DND-41 (cell line): ENCODE data around the gene CEMIP.

Source experiments
- ATAC-seq: fragments of 200-7000 bp; cut with Tn5 transposase; 3 replicates; pipeline ENCODE4 v1.9.1; 2021; ENCODE audit warnings: low read depth; ENCODE audit not compliant: insufficient read depth
- DNase-seq: peaks from one replicate; pipeline ENCODE4 v3.0.0-alpha.2; 2020
- H2AFZ ChIP-seq: 2 replicates; pipeline ENCODE4 v1.6.0; 2012; ENCODE audit warnings: low read depth, low read length
- H3K27ac ChIP-seq: 2 replicates; pipeline ENCODE4 v1.5.1; 2012; ENCODE audit warnings: low read length, inconsistent platforms
- H3K27me3 ChIP-seq: fragments of 200-600 bp; sonication (generic); 2 replicates; pipeline ENCODE4 v1.6.0; 2012; ENCODE audit warnings: low read length, mild to moderate bottlenecking, inconsistent platforms; ENCODE audit not compliant: insufficient read depth, poor library complexity
- H3K36me3 ChIP-seq: 2 replicates; pipeline ENCODE4 v1.5.1; 2012; ENCODE audit warnings: low read length, inconsistent platforms; ENCODE audit not compliant: insufficient read depth
- H3K4me1 ChIP-seq: 2 replicates; pipeline ENCODE4 v1.5.1; 2012; ENCODE audit warnings: mild to moderate bottlenecking, low read length; ENCODE audit not compliant: insufficient read depth
- H3K4me2 ChIP-seq: 2 replicates; pipeline ENCODE4 v1.6.0; 2012; ENCODE audit warnings: mild to moderate bottlenecking, moderate library complexity, low read length, inconsistent platforms; ENCODE audit not compliant: insufficient read depth
- H3K4me3 ChIP-seq, 2 experiments: fragments of 200-600 bp in 1 of 2; shearing (Covaris generic) in 1 of 2; 2 replicates each; pipeline ENCODE4 v1.5.1; 2012 to 2016; ENCODE audit warnings: inconsistent platforms in 2 of 2, low read length in 2 of 2, mild to moderate bottlenecking in 2 of 2, low read depth in 1 of 2, moderate library complexity in 1 of 2
- H3K79me2 ChIP-seq: 2 replicates; pipeline ENCODE4 v1.6.0; 2012; ENCODE audit warnings: low read length, inconsistent platforms; ENCODE audit not compliant: insufficient read depth
- H3K9ac ChIP-seq: 2 replicates; pipeline ENCODE4 v1.6.0; 2012; ENCODE audit warnings: low read depth, mild to moderate bottlenecking, inconsistent platforms, low read length, moderate library complexity
- H3K9me3 ChIP-seq: 2 replicates; pipeline ENCODE4 v1.5.1; 2012; ENCODE audit warnings: low read length, moderate library complexity, mild to moderate bottlenecking, inconsistent platforms; ENCODE audit not compliant: insufficient read depth, severe bottlenecking
- H4K20me1 ChIP-seq: 2 replicates; pipeline ENCODE4 v1.6.0; 2012; ENCODE audit warnings: low read length; ENCODE audit not compliant: insufficient read depth
- EZH2 ChIP-seq: IDR thresholded peaks from 3 replicates; pipeline ENCODE4 v1.6.1; 2012; ENCODE audit warnings: borderline replicate concordance, low read depth, mild to moderate bottlenecking, moderate library complexity, low read length, inconsistent platforms; ENCODE audit not compliant: severe bottlenecking
- TF ChIP-seq, protein P1 (sequence below): IDR thresholded peaks from 2 replicates; pipeline ENCODE4 v1.5.1; 2012; ENCODE audit warnings: borderline replicate concordance, low read length, moderate library complexity, mild to moderate bottlenecking; ENCODE audit not compliant: poor library complexity, severe bottlenecking; ENCODE audit errors: extremely low read depth

Gene CEMIP

DNA sequence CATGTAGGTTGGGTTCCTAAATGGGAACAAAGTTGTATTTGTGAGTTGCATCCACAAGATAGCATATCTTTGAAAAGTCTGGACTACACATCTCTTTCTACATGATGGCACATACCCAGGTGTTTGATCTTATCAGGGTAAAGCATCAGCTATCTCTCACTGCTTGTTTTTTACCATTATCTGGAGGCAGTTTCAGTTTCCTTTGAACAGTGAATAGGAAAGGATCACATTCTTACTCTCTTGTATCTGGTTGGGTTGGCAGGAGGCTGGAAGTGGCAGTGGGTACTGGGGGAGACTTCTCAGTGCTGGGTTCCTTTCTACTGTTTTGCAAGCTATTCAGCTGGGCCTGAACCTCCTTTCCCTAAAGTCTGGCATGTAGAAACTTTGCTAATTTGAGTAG, 4.1 kb downstream of the CEMIP start:
- Histone ChIP-seq H3K4me3 (no peak overlapping the region), H3K9me3 (no peaks in the 10 kb centered on the region), H4K20me1 (0 out of 2 replicates have a peak, but pooled peaks cover 5% of the 10 kb centered on the region), H3K9ac (no peak overlapping the region), H3K4me2 (no peak overlapping the region), H2AFZ (no peak overlapping the region), H3K4me1 (no peaks in the 10 kb centered on the region), H3K27me3 (no peaks in the 10 kb centered on the region), H3K27ac (no peak overlapping the region), H3K36me3 (no peaks in the 10 kb centered on the region), H3K79me2 (no peaks in the 10 kb centered on the region)
- peak; percentile 85 for ATAC-seq
- DNase-seq: peak; percentile 21
- TF ChIP-seq, protein P1, sequence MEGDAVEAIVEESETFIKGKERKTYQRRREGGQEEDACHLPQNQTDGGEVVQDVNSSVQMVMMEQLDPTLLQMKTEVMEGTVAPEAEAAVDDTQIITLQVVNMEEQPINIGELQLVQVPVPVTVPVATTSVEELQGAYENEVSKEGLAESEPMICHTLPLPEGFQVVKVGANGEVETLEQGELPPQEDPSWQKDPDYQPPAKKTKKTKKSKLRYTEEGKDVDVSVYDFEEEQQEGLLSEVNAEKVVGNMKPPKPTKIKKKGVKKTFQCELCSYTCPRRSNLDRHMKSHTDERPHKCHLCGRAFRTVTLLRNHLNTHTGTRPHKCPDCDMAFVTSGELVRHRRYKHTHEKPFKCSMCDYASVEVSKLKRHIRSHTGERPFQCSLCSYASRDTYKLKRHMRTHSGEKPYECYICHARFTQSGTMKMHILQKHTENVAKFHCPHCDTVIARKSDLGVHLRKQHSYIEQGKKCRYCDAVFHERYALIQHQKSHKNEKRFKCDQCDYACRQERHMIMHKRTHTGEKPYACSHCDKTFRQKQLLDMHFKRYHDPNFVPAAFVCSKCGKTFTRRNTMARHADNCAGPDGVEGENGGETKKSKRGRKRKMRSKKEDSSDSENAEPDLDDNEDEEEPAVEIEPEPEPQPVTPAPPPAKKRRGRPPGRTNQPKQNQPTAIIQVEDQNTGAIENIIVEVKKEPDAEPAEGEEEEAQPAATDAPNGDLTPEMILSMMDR: no peak
- TF ChIP-seq EZH2: no peak

DNA sequence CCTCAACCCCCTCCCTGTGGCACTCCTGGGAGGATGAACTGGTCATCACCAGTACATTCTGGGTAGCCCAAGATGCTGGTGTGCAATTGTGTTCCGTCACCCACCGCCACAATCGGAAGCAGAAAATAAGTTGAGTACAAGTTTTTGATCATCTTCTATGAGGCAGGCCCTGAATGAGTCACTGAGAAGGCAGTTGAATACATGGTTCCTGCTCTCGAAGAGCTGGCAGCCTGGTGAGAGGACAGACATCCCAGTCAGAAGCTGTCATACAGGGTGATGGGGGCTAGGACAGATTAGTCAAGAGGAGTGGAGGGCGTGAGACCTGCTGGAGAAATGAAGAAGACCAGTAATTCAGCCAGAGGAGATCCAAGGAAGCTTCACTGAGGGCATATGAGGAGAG, 6.2 kb downstream of the CEMIP start:
- Histone ChIP-seq H3K79me2 (no peaks in the 10 kb centered on the region), H3K9me3 (no peaks in the 10 kb centered on the region), H2AFZ (no peak overlapping the region), H3K27ac (no peak overlapping the region), H3K9ac (no peak overlapping the region), H3K4me3 (no peak overlapping the region), H3K4me1 (no peaks in the 10 kb centered on the region), H3K4me2 (no peak overlapping the region), H3K36me3 (no peaks in the 10 kb centered on the region), H4K20me1 (0 out of 2 replicates have a peak, but pooled peaks cover 5% of the 10 kb centered on the region), H3K27me3 (peaks cover 6% of the 10 kb centered on the region)
- ATAC-seq: no peak
- TF ChIP-seq, protein P1: no peak
- TF ChIP-seq EZH2: no peak
- DNase-seq: no peak

DNA sequence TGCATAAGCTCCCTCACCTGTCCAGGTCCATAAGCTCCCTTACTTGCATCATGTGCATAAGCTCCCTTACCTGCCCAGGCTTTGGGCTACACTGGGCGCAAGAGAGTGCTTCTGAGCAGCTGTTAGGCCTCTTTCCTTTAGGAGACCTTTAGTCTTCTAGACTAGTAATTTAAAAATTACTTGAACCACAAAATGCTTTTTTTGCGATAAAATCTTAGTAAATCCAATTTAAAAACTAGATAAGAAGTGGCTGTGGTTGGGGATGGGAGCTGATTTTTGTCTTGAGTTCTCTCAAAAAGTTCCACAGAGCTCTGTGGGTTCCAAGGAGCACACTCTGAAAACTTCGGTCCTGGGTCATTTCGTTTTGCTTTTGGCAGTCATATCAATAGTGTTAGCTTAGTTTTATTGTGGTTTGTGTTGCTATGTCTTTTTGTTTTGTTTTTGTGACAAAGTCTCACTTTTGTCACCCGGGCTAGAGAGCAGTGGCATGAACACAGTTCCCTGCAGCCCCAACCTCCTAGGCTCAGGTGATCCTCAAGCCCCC, 6.7 kb downstream of the CEMIP start:
- ATAC-seq (no peak), DNase-seq (no peak)
- Histone ChIP-seq H3K4me2 (no peak overlapping the region), H3K79me2 (no peaks in the 10 kb centered on the region), H2AFZ (no peak overlapping the region), H3K36me3 (no peaks in the 10 kb centered on the region), H3K27me3 (peaks cover 6% of the 10 kb centered on the region), H3K4me1 (no peaks in the 10 kb centered on the region), H3K9me3 (no peaks in the 10 kb centered on the region), H4K20me1 (0 out of 2 replicates have a peak, but pooled peaks cover 5% of the 10 kb centered on the region), H3K9ac (no peak overlapping the region), H3K4me3 (no peak overlapping the region), H3K27ac (no peak overlapping the region)
- TF ChIP-seq, protein P1: no peak
- no peak for TF ChIP-seq EZH2
